OCI-LY1 (cell line): ENCODE data around the gene ADGRG1.

Experiments used
- H2AFZ ChIP-seq: fragments of 200-600 bp; sonication (generic), shearing (Covaris generic); 2 replicates; pipeline ENCODE4 v1.6.0; 2014; ENCODE audit warnings: antibody characterized with exemption, mild to moderate bottlenecking, low read length
- H3F3A ChIP-seq: fragments of 200-600 bp; sonication (generic), shearing (Covaris generic); 2 replicates; pipeline ENCODE4 v1.6.0; 2014; ENCODE audit warnings: mild to moderate bottlenecking, antibody characterized with exemption, low read length, moderate library complexity; ENCODE audit not compliant: insufficient read depth
- H3K27ac ChIP-seq: fragments of 200-600 bp; sonication (generic); 2 replicates; pipeline ENCODE4 v1.5.1; 2014; ENCODE audit warnings: low read length, mixed run types, mild to moderate bottlenecking, low read depth; ENCODE audit not compliant: poor library complexity, severe bottlenecking
- H3K27me3 ChIP-seq: fragments of 200-600 bp; sonication (generic); 2 replicates; pipeline ENCODE4 v1.6.0; 2014; ENCODE audit warnings: antibody characterized with exemption, mild to moderate bottlenecking, low read length, moderate library complexity; ENCODE audit not compliant: insufficient read depth
- H3K36me3 ChIP-seq: fragments of 200-600 bp; sonication (generic); 2 replicates; pipeline ENCODE4 v1.6.1; 2014; ENCODE audit warnings: mild to moderate bottlenecking, antibody characterized with exemption, low read length, moderate library complexity, mixed read lengths; ENCODE audit not compliant: insufficient read depth
- H3K4me1 ChIP-seq: fragments of 200-600 bp; sonication (generic); 2 replicates; pipeline ENCODE4 v1.5.1; 2014; ENCODE audit warnings: mild to moderate bottlenecking, low read length, moderate library complexity; ENCODE audit not compliant: insufficient read depth, severe bottlenecking
- H3K4me2 ChIP-seq: fragments of 200-600 bp; sonication (generic), shearing (Covaris generic); 2 replicates; pipeline ENCODE4 v1.6.1; 2014; ENCODE audit warnings: low read length
- H3K4me3 ChIP-seq: fragments of 200-600 bp; sonication (generic); 2 replicates; pipeline ENCODE4 v1.5.1; 2014; ENCODE audit warnings: low read length, low read depth, mild to moderate bottlenecking, mixed read lengths; ENCODE audit not compliant: poor library complexity, severe bottlenecking
- H3K79me2 ChIP-seq: fragments of 200-600 bp; shearing (Covaris generic); 2 replicates; pipeline ENCODE4 v1.6.1; 2016; ENCODE audit warnings: mixed run types, low read length, mixed read lengths; ENCODE audit not compliant: insufficient read depth
- H3K9ac ChIP-seq: fragments of 200-600 bp; sonication (generic), shearing (Covaris generic); 2 replicates; pipeline ENCODE4 v1.6.1; 2014; ENCODE audit warnings: mild to moderate bottlenecking, low read length, mixed read lengths
- H3K9me2 ChIP-seq: fragments of 200-600 bp; sonication (generic), shearing (Covaris generic); 2 replicates; pipeline ENCODE4 v1.6.1; 2014; ENCODE audit warnings: low read depth, mild to moderate bottlenecking, low read length, mixed read lengths
- H3K9me3 ChIP-seq: fragments of 200-600 bp; shearing (Covaris generic); 2 replicates; pipeline ENCODE4 v1.6.1; 2014; ENCODE audit warnings: low read length, mixed read lengths
- H4K20me1 ChIP-seq: fragments of 200-600 bp; sonication (generic), shearing (Covaris generic); 2 replicates; pipeline ENCODE4 v1.6.0; 2016; ENCODE audit warnings: mild to moderate bottlenecking, low read length; ENCODE audit not compliant: insufficient read depth
- EZH2 ChIP-seq: fragments of 200-600 bp; sonication (generic), shearing (Covaris generic); IDR thresholded peaks from 2 replicates; pipeline ENCODE4 v1.8.0; 2017; ENCODE audit warnings: borderline replicate concordance, mixed run types, mild to moderate bottlenecking, antibody characterized with exemption, low read length, moderate library complexity, mixed read lengths
- TF ChIP-seq, protein P1 (sequence below): fragments of 200-600 bp; sonication (generic), shearing (Covaris generic); IDR thresholded peaks from 2 replicates; pipeline ENCODE4 v1.5.1; 2017; ENCODE audit warnings: mild to moderate bottlenecking, antibody characterized with exemption, low read length, moderate library complexity, mixed read lengths

ADGRG1 gene

DNA sequence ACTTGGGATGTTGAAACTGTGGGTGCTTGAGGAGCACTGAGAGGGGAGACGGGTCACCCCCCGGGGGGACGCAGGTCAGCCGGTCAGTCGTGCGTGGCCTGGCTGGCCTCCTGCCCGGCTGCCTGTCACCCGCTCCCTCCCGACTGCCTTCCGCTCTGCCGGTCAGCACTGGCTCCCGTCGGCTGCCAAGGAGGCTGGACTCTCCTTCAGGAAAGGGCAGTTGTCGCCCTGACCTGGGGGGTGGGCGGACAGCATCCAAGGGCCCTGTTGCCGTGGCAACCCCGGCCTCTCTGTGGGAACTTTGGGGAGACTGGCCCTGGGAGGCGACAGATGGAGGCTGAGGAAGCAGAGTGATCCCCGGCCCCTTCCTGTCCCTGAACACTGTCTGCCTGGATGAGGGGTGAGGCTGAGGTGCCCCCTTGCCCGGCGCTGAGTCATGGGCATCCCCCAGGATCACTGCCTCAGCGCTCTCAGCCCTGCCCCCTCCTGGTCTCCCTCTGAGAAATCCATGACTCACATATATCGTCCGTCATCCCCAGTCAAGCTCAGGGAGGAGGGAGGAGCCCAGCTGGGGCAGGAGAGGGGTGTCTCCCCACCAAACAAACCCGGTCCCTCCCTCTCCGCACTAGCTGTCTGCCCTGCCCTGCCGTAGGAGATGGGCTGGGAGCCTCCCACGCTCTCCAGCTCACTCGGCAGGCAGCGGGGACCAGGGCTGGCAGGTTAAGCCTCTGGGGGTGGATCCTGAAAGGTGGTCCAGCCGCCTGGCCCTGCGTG lies at the start of gene ADGRG1:
Gene ADGRG1, plus strand, starts transcription at position 623 of the 774 bp plus-strand sequence. CDS start 21,658 bp downstream, outside the sequence.
- Histone ChIP-seq H3K27ac (no peak within 1 kb of the TSS), H3K36me3 (no peaks in the 10 kb centered on the region), H3K9me2 (no peaks in the 10 kb centered on the region), H3K9ac (no peak within 1 kb of the TSS), H3K4me3 (no peak within 1 kb of the TSS), H4K20me1 (no peaks in the 10 kb centered on the region), H3K79me2 (no peaks in the 10 kb centered on the region), H2AFZ (no peak within 1 kb of the TSS), H3F3A (no peaks in the 10 kb centered on the region), H3K4me1 (no peaks in the 10 kb centered on the region), H3K27me3 (no peaks in the 10 kb centered on the region; the same call in 1 of the 2 replicates), H3K4me2 (no peak within 1 kb of the TSS), H3K9me3 (no peaks in the 10 kb centered on the region)
- no peak for TF ChIP-seq EZH2
- TF ChIP-seq, protein P1, sequence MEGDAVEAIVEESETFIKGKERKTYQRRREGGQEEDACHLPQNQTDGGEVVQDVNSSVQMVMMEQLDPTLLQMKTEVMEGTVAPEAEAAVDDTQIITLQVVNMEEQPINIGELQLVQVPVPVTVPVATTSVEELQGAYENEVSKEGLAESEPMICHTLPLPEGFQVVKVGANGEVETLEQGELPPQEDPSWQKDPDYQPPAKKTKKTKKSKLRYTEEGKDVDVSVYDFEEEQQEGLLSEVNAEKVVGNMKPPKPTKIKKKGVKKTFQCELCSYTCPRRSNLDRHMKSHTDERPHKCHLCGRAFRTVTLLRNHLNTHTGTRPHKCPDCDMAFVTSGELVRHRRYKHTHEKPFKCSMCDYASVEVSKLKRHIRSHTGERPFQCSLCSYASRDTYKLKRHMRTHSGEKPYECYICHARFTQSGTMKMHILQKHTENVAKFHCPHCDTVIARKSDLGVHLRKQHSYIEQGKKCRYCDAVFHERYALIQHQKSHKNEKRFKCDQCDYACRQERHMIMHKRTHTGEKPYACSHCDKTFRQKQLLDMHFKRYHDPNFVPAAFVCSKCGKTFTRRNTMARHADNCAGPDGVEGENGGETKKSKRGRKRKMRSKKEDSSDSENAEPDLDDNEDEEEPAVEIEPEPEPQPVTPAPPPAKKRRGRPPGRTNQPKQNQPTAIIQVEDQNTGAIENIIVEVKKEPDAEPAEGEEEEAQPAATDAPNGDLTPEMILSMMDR, result no peak

DNA sequence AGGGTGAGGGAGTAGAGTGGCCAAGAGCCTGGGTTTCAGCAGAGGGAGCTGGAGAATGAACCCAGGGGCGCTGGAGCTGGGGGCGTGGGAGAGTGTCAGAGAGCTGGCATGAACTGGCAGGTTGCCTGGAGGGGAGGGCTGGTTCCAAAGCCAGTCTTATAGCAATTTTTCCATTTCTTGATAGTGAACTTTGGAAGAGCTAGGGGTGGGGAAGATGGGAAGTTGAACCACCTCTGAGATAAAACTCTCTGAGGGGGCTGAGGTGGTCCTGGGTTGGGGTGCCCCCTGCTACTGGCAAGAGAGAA lies 49.1 kb upstream of the ADGRG1 start:
- Histone ChIP-seq H4K20me1 (no peaks in the 10 kb centered on the region), H3K36me3 (no peaks in the 10 kb centered on the region), H3K9ac (no peak overlapping the region), H2AFZ (no peak overlapping the region), H3K27ac (no peak overlapping the region), H3K9me3 (no peaks in the 10 kb centered on the region), H3F3A (no peaks in the 10 kb centered on the region), H3K79me2 (no peaks in the 10 kb centered on the region), H3K9me2 (no peaks in the 10 kb centered on the region), H3K4me2 (no peak overlapping the region), H3K27me3 (no peaks in the 10 kb centered on the region; the same call in 1 of the 2 replicates), H3K4me3 (no peak overlapping the region), H3K4me1 (no peaks in the 10 kb centered on the region)
- TF ChIP-seq, protein P1, result no peak
- no peak for TF ChIP-seq EZH2

DNA sequence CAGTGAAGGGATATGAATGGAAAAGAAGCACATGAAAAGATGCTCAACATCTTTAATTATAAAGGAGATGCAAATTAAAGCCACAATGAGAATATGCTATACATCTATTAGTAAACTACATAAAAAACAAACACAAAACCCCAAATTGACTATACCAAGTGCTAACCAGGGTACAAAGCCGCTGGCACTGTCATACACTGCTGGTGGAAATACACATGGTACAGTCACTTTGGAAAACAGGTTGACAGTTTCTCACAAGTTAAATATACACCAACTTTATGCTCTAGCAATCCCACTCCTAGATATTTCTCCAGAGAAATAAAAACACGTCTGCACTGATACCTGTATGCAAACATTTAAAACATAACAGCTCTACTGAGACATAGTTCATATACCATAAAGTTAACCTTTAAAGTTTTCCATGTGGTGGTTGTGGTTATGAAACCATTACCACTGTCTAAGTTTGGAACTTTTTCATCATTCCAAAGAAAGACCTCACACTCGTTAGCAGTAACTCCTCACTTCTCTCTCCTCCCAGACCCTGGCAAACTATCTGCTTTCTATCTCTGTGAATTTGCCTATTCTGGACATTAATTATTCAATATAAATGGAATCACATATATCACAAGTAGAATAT lies 43.3 kb upstream of the ADGRG1 start:
- Histone ChIP-seq H3K4me1 (no peaks in the 10 kb centered on the region), H4K20me1 (no peaks in the 10 kb centered on the region), H3K36me3 (no peaks in the 10 kb centered on the region), H3K27me3 (no peaks in the 10 kb centered on the region), H3K4me2 (no peak overlapping the region), H3K79me2 (no peaks in the 10 kb centered on the region), H3K9me2 (no peaks in the 10 kb centered on the region), H3K9ac (no peak overlapping the region), H2AFZ (no peak overlapping the region), H3K27ac (no peak overlapping the region), H3K9me3 (no peaks in the 10 kb centered on the region), H3K4me3 (no peak overlapping the region), H3F3A (no peaks in the 10 kb centered on the region)
- no peak for TF ChIP-seq EZH2
- TF ChIP-seq, protein P1, result no peak
